Panc1 (cell line): ENCODE results near the gene MSI2. TPM values are rescaled to one million over a fixed set of nuclear protein-coding genes. Genes with fewer than 3 reads are reported as not detected.

ENCODE experiments used
- ATAC-seq: fragments of 200-7000 bp; cut with Tn5 transposase; 2 replicates; pipeline ENCODE4 v1.9.1; 2020; ENCODE audit warnings: mild to moderate bottlenecking, moderate library complexity
- BruUV-seq: library from RNA; stranded (reverse); fragments of 400-500 nt; replicated peaks from 2 replicates; lab custom pipeline; 2021; lab: Mats Ljungman, UMichigan
- CTCF ChIA-PET: fragments of 300-600 bp; sonication (Branson Sonifier 250); formaldehyde crosslinking; loops from one replicate; lab custom pipeline; 2022; ENCODE audit warnings: antibody characterized with exemption; lab: Charles Lee
- POLR2A ChIA-PET: fragments of 300-600 bp; sonication (Branson Sonifier 250); formaldehyde crosslinking; loops from one replicate; lab custom pipeline; 2022; ENCODE audit warnings: antibody characterized with exemption; lab: Charles Lee
- DNase-seq: peaks from one replicate; pipeline ENCODE4 v3.0.0-alpha.2; 2010; ENCODE audit warnings: low read depth, low spot score
- H3K27ac ChIP-seq: 2 replicates; pipeline ENCODE4 v1.5.1; 2011; ENCODE audit warnings: mild to moderate bottlenecking, low read length, inconsistent platforms
- H3K27me3 ChIP-seq: fragments of 200-500 bp; sonication (Bioruptor generic); 2 replicates; pipeline ENCODE4 v1.6.0; 2014; ENCODE audit warnings: low read length, inconsistent platforms; ENCODE audit not compliant: control insufficient read depth, insufficient read depth
- H3K36me3 ChIP-seq: fragments of 200-500 bp; sonication (Bioruptor generic); 2 replicates; pipeline ENCODE4 v1.5.1; 2014; ENCODE audit warnings: inconsistent platforms, mild to moderate bottlenecking, low read length, moderate library complexity; ENCODE audit not compliant: control insufficient read depth, insufficient read depth
- H3K4me1 ChIP-seq: 2 replicates; pipeline ENCODE4 v1.5.1; 2011; ENCODE audit warnings: inconsistent platforms, mild to moderate bottlenecking, low read length, moderate library complexity; ENCODE audit not compliant: control insufficient read depth, insufficient read depth
- H3K4me3 ChIP-seq, 2 experiments: 2 replicates each; pipeline ENCODE4 v1.5.1; 2011 to 2012; ENCODE audit warnings: low read depth in 2 of 2, low read length in 2 of 2, mild to moderate bottlenecking in 2 of 2, inconsistent platforms in 1 of 2, moderate library complexity in 1 of 2
- H3K9me3 ChIP-seq: fragments of 200-500 bp; sonication (Bioruptor generic); 2 replicates; pipeline ENCODE4 v1.5.1; 2014; ENCODE audit warnings: low read depth, mild to moderate bottlenecking, inconsistent platforms, low read length, moderate library complexity; ENCODE audit not compliant: control insufficient read depth, insufficient read depth
- POLR2AphosphoS5 ChIP-seq: IDR thresholded peaks from 2 replicates; pipeline ENCODE4 v1.6.1; 2012; ENCODE audit warnings: mild to moderate bottlenecking, low read depth, low read length, moderate library complexity
- SIN3A ChIP-seq: IDR thresholded peaks from 2 replicates; pipeline ENCODE4 v1.6.1; 2012; ENCODE audit warnings: low read depth, mild to moderate bottlenecking, low read length, moderate library complexity, borderline replicate concordance; ENCODE audit not compliant: insufficient read depth
- TCF7L2 ChIP-seq: IDR thresholded peaks from 2 replicates; pipeline ENCODE4 v1.6.1; 2011; ENCODE audit warnings: mild to moderate bottlenecking, low read depth, low read length, inconsistent platforms
- in situ Hi-C: cut with HindIII; loops from 2 replicates; pipeline ENCODE4 v1.10.0; 2016; ENCODE audit warnings: low sequenced_read_pairs, low pct_unique_long_range_greater_than_20kb
- intact Hi-C: fragments of 100-400 bp; cut with micrococcal nuclease; formaldehyde crosslinking; loops from one replicate; pipeline ENCODE4 v1.10.0; 2022; ENCODE audit not compliant: unreplicated experiment
- total RNA-seq: library from RNA; stranded (reverse); gene quantifications from one replicate; pipeline ENCODE4 v1.2.1, GENCODE V29; 2021; ENCODE audit not compliant: unreplicated experiment
- TF ChIP-seq, protein P1 (sequence below): fragments of 450-650 bp; IDR thresholded peaks from 2 replicates; pipeline ENCODE4 v1.5.1; 2017; ENCODE audit warnings: mild to moderate bottlenecking
- TF ChIP-seq, protein P2 (sequence below), 2 experiments: IDR thresholded peaks; 2 replicates each; pipeline ENCODE4 v1.6.1; 2011 to 2012; ENCODE audit warnings: low read depth in 2 of 2, control low read depth in 1 of 2, low read length in 1 of 2, mild to moderate bottlenecking in 1 of 2, moderate library complexity in 1 of 2; ENCODE audit not compliant: insufficient read depth in 1 of 2

The MSI2 gene
- total RNA-seq, 1 experiment from 2014 or later: 38.5 TPM

GRCh38 chr17:57274162-57274561 is 17.8 kb downstream of the MSI2 start:
- no peaks in the 10 kb centered on the region for H3K9me3 ChIP-seq
- TF ChIP-seq POLR2AphosphoS5 (no peak), TCF7L2 (no peak)
- intact Hi-C loops: no loop called here
- H3K4me3 ChIP-seq: no peak overlapping the region
- H3K36me3 ChIP-seq: no peaks in the 10 kb centered on the region
- no peak for DNase-seq
- in situ Hi-C loops: no loop called here
- H3K27me3 ChIP-seq: no peaks in the 10 kb centered on the region
- ATAC-seq: no peak
- CTCF ChIA-PET: no interaction called here
- H3K4me1 ChIP-seq: no peaks in the 10 kb centered on the region
- POLR2A ChIA-PET: no interaction called here
- BruUV-seq: no TSS peak
- H3K27ac ChIP-seq: no peak overlapping the region

DNA sequence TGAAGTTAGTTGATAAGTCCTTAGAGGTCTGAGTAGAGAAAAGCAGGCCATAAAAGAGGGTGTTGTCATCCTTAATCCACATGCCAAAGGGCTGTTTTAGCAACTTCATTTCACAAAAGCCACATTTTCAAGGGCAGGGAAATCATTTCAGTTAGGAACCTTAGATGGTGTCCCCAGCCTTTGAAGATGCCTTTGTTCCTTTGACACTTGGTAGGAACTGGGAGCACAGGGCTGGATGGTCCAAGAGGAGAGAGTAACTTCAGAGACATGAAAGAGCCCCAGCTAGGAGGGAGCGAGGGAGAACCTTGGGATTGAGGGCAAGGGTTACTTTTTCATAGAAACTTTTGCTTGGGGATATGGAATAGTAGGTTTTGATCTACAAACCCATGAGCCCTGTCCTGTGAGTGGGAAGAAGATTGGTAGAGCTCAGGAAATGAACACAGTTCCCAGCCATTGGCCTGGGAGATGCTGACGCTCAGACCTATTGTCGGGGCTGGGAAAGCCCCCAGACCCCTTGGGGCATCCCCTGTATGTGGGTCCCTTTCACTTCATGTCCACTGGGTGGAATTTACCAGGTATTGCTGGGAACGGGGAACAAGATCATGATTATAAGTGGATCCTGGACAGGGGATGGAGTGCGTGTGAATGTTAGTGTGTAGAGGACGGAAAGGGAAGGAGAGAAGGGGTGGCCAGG is 18.9 kb downstream of the MSI2 start:
- intact Hi-C loops: no loop called here
- TF ChIP-seq, protein P1, sequence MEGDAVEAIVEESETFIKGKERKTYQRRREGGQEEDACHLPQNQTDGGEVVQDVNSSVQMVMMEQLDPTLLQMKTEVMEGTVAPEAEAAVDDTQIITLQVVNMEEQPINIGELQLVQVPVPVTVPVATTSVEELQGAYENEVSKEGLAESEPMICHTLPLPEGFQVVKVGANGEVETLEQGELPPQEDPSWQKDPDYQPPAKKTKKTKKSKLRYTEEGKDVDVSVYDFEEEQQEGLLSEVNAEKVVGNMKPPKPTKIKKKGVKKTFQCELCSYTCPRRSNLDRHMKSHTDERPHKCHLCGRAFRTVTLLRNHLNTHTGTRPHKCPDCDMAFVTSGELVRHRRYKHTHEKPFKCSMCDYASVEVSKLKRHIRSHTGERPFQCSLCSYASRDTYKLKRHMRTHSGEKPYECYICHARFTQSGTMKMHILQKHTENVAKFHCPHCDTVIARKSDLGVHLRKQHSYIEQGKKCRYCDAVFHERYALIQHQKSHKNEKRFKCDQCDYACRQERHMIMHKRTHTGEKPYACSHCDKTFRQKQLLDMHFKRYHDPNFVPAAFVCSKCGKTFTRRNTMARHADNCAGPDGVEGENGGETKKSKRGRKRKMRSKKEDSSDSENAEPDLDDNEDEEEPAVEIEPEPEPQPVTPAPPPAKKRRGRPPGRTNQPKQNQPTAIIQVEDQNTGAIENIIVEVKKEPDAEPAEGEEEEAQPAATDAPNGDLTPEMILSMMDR: no peak
- DNase-seq: no peak
- ChIA-PET CTCF (no interaction called here), POLR2A (no interaction called here)
- no peaks in the 10 kb centered on the region for H3K27me3 ChIP-seq
- in situ Hi-C loops: no loop called here
- H3K36me3 ChIP-seq: no peaks in the 10 kb centered on the region
- no peak for ATAC-seq
- H3K4me1 ChIP-seq: no peaks in the 10 kb centered on the region
- H3K9me3 ChIP-seq: no peaks in the 10 kb centered on the region
- no peak overlapping the region for H3K4me3 ChIP-seq
- no peak overlapping the region for H3K27ac ChIP-seq
- BruUV-seq: no TSS peak

DNA sequence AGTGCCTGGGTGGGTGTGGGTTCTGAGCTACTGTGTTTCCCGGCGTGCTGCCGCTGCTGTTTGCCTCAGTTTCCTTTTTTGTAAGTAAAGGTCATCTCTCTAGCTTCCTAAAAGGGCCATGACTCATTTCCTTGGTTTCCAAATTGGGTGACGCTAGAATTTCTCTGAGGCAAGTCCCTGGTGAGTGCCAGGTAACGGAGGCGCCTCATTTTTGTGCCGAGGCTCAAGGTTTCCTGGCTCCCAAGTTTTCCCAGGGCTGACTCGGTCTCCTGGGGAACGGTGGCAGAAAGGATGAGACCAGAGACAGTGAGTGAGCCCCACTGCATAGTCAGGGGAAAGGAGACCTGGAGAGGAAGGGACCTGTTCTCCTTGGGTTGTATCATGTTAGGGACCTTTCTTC is 20.3 kb downstream of the MSI2 start:
- in situ Hi-C loops: no loop called here
- TF ChIP-seq, protein P1: no peak
- TF ChIP-seq POLR2AphosphoS5: no peak
- TF ChIP-seq, protein P2, sequence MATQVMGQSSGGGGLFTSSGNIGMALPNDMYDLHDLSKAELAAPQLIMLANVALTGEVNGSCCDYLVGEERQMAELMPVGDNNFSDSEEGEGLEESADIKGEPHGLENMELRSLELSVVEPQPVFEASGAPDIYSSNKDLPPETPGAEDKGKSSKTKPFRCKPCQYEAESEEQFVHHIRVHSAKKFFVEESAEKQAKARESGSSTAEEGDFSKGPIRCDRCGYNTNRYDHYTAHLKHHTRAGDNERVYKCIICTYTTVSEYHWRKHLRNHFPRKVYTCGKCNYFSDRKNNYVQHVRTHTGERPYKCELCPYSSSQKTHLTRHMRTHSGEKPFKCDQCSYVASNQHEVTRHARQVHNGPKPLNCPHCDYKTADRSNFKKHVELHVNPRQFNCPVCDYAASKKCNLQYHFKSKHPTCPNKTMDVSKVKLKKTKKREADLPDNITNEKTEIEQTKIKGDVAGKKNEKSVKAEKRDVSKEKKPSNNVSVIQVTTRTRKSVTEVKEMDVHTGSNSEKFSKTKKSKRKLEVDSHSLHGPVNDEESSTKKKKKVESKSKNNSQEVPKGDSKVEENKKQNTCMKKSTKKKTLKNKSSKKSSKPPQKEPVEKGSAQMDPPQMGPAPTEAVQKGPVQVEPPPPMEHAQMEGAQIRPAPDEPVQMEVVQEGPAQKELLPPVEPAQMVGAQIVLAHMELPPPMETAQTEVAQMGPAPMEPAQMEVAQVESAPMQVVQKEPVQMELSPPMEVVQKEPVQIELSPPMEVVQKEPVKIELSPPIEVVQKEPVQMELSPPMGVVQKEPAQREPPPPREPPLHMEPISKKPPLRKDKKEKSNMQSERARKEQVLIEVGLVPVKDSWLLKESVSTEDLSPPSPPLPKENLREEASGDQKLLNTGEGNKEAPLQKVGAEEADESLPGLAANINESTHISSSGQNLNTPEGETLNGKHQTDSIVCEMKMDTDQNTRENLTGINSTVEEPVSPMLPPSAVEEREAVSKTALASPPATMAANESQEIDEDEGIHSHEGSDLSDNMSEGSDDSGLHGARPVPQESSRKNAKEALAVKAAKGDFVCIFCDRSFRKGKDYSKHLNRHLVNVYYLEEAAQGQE (IDR thresholded peaks at IDR 0.05; ENCODE audit: insufficient read depth in 1 of 2, low read depth in 2 of 2, low read length in 1 of 2): no peak
- TF ChIP-seq TCF7L2: no peak
- no peak for TF ChIP-seq SIN3A
- Histone ChIP-seq H3K4me3 (no peak overlapping the region), H3K27me3 (no peaks in the 10 kb centered on the region), H3K4me1 (no peaks in the 10 kb centered on the region), H3K36me3 (no peaks in the 10 kb centered on the region), H3K9me3 (no peaks in the 10 kb centered on the region), H3K27ac (no peak overlapping the region)
- CTCF ChIA-PET: no interaction called here
- POLR2A ChIA-PET: no interaction called here
- intact Hi-C loops: no loop called here
- DNase-seq (no peak), ATAC-seq (no peak)
- BruUV-seq: no TSS peak
